GM12891 (cell line): ENCODE data around the gene CCM2.

ENCODE experiments used
- DNase-seq: peaks from one replicate; pipeline ENCODE4 v3.0.0; 2011; ENCODE audit warnings: low spot score; ENCODE audit not compliant: insufficient read length
- FAIRE-seq: peaks from 2 replicates; lab custom pipeline; 2011; peaks lifted over from hg19 to GRCh38; lab: Jason Lieb, UNC
- PAX5 ChIP-seq: IDR thresholded peaks from 2 replicates; pipeline ENCODE4 v1.6.1; 2011; ENCODE audit warnings: low read length, moderate library complexity, mild to moderate bottlenecking; ENCODE audit not compliant: insufficient read depth, severe bottlenecking
- POLR2A ChIP-seq: IDR thresholded peaks from 2 replicates; pipeline ENCODE4 v1.6.1; 2011; ENCODE audit warnings: low read depth, low read length, control low read depth
- POLR2AphosphoS5 ChIP-seq: IDR thresholded peaks from 2 replicates; pipeline ENCODE4 v1.6.1; 2011; ENCODE audit warnings: low read depth, low read length, control low read depth
- POU2F2 ChIP-seq: IDR thresholded peaks from 2 replicates; pipeline ENCODE4 v1.6.1; 2011; ENCODE audit warnings: low read depth, mild to moderate bottlenecking, control low read depth, low read length, moderate library complexity
- SPI1 ChIP-seq: IDR thresholded peaks from 2 replicates; pipeline ENCODE4 v1.6.1; 2011; ENCODE audit warnings: low read depth, low read length, control low read depth
- TAF1 ChIP-seq: IDR thresholded peaks from 2 replicates; pipeline ENCODE4 v1.6.1; 2011; ENCODE audit warnings: low read depth, low read length, control low read depth

CCM2 gene

DNA sequence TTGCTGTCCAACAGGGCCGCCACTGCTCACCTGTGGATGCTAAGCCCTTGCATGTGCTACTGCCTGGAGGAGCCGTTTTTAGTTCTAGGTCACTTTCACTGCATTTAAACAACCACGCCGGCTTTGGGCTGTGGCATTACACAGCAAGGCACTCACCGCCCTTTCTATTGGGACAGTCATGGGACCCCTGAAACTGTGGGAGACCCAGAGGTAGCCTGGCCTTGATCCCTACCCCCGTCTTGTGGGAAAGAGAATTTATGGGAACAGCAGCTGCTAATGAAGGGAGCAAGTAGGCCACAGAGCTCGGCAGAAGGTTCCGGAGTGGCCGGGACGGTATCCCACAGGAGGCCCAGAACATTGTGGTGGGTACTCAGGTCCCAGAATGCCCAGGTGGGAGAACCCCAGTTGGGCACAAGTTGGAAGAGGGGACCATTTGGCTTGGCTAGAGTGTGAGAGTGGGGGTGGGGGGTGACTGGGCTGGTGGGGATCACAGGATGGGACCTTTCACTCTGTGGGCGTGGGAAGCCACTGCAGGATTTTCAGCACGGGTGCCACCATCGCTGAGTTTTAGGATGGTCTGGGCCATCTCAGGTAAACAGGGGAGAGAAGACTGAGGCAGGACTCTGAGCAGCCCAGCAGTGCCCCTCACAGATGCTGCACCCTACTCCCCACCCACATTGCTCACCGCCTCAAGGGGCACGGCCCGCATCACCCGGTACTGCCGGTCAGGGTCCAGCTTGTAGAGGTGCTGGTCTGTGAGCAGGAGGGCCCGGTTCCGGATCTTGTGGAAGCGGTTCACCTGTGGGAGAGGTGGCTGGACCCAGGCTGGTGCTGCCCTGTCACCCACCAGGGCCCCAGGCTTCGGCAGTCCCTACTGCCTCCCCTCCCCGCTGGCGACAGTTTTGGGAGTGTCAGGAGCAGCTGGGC lies 36.4 kb upstream of the CCM2 start:
- TF ChIP-seq POLR2A (no peak), POU2F2 (no peak), POLR2AphosphoS5 (no peak; the same call in 1 of the 2 replicates), TAF1 (no peak), SPI1 (no peak), PAX5 (no peak)
- FAIRE-seq = no peak
- no peak for DNase-seq

DNA sequence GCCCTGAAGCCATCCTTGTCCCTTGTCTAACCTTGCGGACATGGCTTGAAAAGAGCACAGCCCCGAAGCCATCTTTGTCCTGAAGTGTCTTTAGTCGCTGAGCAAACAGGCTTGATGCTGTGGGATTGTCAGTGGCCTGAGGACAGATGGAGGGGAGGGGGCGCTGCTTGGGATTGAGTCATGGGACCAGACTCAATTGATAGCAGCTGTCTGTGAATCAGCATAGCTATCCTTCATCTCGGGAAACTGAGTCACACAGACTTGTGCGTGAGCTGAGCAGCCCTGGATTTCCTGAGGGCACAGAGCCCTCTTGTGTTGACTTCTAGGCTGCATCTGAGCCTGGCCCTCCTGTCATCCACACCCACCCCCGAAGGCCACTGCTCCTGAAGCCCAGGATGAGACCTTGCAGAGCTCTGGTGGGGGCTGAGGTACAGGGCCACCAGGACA lies 35.6 kb upstream of the CCM2 start:
- FAIRE-seq = peak; percentile 38

GRCh38 chr7:44964831-44965440 lies 35.1 kb upstream of the CCM2 start:
- FAIRE-seq (no peak), DNase-seq (no peak)
- TF ChIP-seq POLR2A (no peak), TAF1 (no peak), POLR2AphosphoS5 (no peak), PAX5 (no peak), SPI1 (no peak), POU2F2 (no peak)

More for the DNA sequence above, 35.6 kb upstream of the CCM2 start:
- DNase-seq = no peak
- TF ChIP-seq TAF1 = no peak
- no peak for TF ChIP-seq POU2F2
- no peak for TF ChIP-seq PAX5
- TF ChIP-seq POLR2A = peak; percentile 17; the same call in 1 of the 2 replicates
- no peak for TF ChIP-seq POLR2AphosphoS5
- no peak for TF ChIP-seq SPI1

DNA sequence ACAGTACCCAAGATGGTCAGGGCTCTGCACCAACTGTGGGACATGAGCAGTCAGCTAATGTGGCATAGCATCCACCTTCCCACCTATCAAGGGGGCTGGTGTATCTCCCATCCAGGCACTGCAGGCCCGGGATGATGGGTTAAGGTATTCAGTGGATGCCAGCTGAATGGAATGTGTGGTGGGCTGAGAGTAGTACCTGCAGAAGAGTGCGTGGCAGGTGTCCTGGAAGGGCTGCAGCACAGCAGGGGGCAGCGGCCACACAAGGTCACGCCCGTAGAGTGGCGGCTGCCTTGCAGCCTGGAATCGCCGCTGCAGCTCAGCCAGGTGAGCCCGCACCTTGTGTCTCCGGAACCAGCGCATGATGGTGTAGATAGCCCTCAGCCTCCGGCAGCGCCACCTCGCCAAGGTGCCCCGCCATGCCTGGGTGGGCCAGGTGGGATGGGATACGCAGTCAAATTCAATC lies 34.5 kb upstream of the CCM2 start:
- no peak for DNase-seq
- TF ChIP-seq TAF1 (no peak), POLR2A (no peak), POLR2AphosphoS5 (peak; percentile 51; the same call in 1 of the 2 replicates), POU2F2 (0 out of 2 replicates have a peak, but pooled peaks have one; percentile 1), PAX5 (no peak), SPI1 (no peak)
- FAIRE-seq = no peak

- FAIRE-seq (peak; percentile 38), DNase-seq (no peak)
- 0 out of 2 replicates have a peak, but pooled peaks have one; percentile 7 for TF ChIP-seq POU2F2
- TF ChIP-seq POLR2A = peak; percentile 40; the same call in 1 of the 2 replicates
- no peak for TF ChIP-seq TAF1
- no peak for TF ChIP-seq POLR2AphosphoS5
- TF ChIP-seq SPI1 = no peak
- TF ChIP-seq PAX5 = no peak
Measured at GRCh38 chr7:44965937-44966730, 33.9 kb upstream of the CCM2 start.

GRCh38 chr7:44966731-44967538 lies 33.1 kb upstream of the CCM2 start:
- TF ChIP-seq POLR2AphosphoS5 = 0 out of 2 replicates have a peak, but pooled peaks have one; percentile 9
- TF ChIP-seq PAX5 = no peak
- FAIRE-seq (no peak), DNase-seq (no peak)

- DNase-seq (no peak), FAIRE-seq (no peak)
Measured at GRCh38 chr7:44967571-44968446, 32.2 kb upstream of the CCM2 start.

More at GRCh38 chr7:44967571-44968446, 32.2 kb upstream of the CCM2 start:
- TF ChIP-seq SPI1 (no peak), PAX5 (no peak), TAF1 (no peak), POU2F2 (no peak), POLR2AphosphoS5 (no peak; the same call in 1 of the 2 replicates), POLR2A (no peak; the same call in 1 of the 2 replicates)
